Upper lobe of left lung (tissue), 4 donors: Measurements from ENCODE around the gene SDCBP2.

Experiments
- EP300 ChIP-seq, 4 donors: sonication (generic); formaldehyde crosslinking; IDR thresholded peaks; one replicate each; pipeline ENCODE4 v1.5.1; 2017; ENCODE audit warnings: antibody characterized with exemption in 4 of 4, control low read depth in 2 of 4
- POLR2A ChIP-seq, 4 donors: fragments of 450-650 bp; IDR thresholded peaks; one replicate each; pipeline ENCODE4 v1.5.1; 2016 to 2017; ENCODE audit warnings: antibody characterized with exemption in 4 of 4, mild to moderate bottlenecking in 2 of 4
- POLR2AphosphoS5 ChIP-seq, 2 donors: sonication (generic); formaldehyde crosslinking; IDR thresholded peaks; one replicate each; pipeline ENCODE4 v1.5.1; 2017; ENCODE audit warnings: antibody characterized with exemption in 2 of 2
- TF ChIP-seq, protein P1 (sequence below), 6 experiments: fragments of 450-650 bp in 4 of 6; fragments of 200-600 bp in 2 of 6; sonication (generic) in 2 of 6; IDR thresholded peaks; one replicate each; pipeline ENCODE4 v1.5.1; 2016 to 2019; ENCODE audit warnings: antibody characterized with exemption in 6 of 6

DNA sequence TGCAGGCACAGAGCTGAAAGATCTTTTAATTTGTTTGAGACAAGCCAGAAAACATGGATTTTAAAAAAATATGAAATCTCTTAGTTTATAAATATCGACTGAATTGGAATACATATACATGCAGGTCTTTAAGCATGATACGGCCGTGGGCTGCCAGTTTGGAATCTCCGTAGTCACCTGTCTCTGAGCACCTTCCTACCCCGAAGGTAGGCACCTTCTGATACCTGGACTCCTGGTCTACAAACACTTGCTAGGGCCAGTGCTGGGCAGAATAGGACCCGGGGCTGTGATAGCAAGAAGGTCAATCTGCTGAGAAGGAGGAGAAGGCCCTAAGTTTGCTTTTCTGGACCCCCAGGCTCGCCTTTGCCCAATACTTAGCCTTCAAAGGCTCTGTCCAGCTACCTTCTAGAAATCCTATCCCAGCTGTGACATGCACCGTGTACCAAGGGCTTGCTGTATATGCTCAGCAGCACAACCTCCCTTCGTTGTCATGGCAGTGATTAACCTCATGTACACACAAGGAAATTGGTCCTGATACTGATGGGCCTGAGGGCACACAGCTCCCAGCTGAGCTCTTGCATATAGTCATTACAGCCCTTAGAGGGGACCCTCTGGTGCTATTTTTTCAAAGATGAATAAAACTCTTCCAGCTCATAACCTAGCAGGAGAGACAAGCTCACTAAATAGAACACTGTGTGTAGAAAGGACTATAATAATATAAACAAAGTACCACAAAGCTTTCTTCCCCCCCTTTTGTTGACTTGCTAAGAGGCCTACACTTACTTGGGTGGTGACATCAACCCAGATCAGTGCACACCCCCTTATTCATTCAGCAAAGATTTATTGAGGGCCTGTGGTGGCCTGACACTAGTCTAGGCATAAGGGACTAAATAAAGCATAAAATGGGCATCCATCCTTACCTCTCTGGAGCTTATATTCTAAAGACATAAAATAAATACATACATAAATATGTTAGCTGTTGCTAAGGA, 45.1 kb downstream of the SDCBP2 start:
- TF ChIP-seq, protein P1, sequence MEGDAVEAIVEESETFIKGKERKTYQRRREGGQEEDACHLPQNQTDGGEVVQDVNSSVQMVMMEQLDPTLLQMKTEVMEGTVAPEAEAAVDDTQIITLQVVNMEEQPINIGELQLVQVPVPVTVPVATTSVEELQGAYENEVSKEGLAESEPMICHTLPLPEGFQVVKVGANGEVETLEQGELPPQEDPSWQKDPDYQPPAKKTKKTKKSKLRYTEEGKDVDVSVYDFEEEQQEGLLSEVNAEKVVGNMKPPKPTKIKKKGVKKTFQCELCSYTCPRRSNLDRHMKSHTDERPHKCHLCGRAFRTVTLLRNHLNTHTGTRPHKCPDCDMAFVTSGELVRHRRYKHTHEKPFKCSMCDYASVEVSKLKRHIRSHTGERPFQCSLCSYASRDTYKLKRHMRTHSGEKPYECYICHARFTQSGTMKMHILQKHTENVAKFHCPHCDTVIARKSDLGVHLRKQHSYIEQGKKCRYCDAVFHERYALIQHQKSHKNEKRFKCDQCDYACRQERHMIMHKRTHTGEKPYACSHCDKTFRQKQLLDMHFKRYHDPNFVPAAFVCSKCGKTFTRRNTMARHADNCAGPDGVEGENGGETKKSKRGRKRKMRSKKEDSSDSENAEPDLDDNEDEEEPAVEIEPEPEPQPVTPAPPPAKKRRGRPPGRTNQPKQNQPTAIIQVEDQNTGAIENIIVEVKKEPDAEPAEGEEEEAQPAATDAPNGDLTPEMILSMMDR (IDR thresholded peaks at IDR 0.05), result no peak
- TF ChIP-seq POLR2AphosphoS5 (IDR thresholded peaks at IDR 0.05) (no peak), EP300 (IDR thresholded peaks at IDR 0.05) (no peak), POLR2A (IDR thresholded peaks at IDR 0.05) (no peak)
